Activated CD4-positive, alpha-beta T cell treated with anti-CD3 and anti-CD28 coated beads, Interleukin-2, amount 50 U/mL, for 24 hours (primary cell): ENCODE measurements around the gene ID2.

Experiments used
- DNase-seq, 2 donors: peaks; one replicate each; pipeline ENCODE4 v3.0.0-alpha.2; 2020; ENCODE audit warnings: low read depth in 1 of 2, low spot score in 1 of 2

ID2 gene

GRCh38 chr2:8729939-8730338 is 48.1 kb downstream of the ID2 start:
- DNase-seq, result no peak

DNA sequence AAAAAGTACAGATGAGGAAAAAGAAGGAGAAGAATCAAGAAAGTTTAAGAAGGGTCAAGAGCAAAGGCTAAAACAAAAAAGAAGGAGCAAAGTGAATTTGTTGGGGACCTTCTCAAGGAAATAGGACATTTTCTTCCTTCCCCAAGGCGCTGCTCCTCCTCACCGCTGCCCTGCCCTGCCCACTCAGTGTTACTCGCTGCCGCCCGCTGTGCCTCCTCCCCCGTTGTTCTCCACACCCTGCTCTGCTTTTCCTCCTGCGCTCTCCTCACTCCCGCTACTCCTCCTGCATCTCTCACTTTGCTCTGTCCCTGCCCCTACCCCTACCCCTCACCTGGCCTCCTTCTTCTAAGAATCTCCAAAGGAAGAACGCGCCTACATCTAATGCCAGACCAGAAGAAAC is 50.7 kb downstream of the ID2 start:
- DNase-seq, result no peak
